Activated CD4-positive, alpha-beta T cell treated with anti-CD3 and anti-CD28 coated beads for 4 hours (primary cell): ENCODE results near the gene FBLN5.

Experiments
- DNase-seq, 2 donors: peaks; one replicate each; pipeline ENCODE4 v3.0.0-alpha.2; 2020

FBLN5 gene

DNA sequence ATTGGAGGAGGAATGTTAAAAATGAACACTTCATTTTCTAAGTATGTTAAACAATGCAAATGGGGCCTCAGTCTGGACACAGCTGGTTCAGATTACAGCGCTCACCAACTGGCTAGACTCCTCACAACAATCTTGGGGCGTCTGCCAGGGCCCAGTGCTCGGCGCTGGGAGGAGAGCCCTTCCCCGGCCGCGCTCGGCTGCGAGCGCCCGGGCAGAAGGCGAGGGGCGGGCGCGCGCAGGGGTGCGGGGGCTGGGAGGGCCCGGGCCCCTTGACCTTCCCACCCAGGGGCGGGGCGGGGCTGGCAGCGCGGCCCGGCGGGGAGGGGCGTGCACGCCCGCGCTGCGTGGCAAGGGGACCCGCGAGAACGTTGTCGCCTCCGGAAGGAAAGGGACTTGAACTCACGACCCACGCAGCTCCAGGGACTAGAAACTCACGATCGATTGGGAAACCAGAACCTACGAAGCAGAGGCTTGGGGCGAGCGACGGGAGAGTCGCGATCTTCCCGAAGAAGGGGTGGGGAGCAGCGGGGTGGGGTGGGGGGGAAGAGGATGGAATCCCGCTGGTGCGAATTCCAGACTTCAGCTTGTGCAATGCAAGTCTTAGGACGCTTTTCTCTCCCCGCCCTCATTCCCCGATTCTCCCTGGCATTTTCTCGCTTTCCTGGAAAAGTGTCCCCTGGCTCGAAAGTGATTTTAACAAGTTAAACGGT, at the start of gene FBLN5:
Gene FBLN5, minus strand, starts transcription at position 220 of the 710 bp plus-strand sequence. CDS start 465 bp downstream, outside the sequence.
- DNase-seq, result peak; percentile 18 to 24

- no peak for DNase-seq
These were observed 49.5 kb upstream of the FBLN5 start for GRCh38 chr14:91996948-91997371.

DNA sequence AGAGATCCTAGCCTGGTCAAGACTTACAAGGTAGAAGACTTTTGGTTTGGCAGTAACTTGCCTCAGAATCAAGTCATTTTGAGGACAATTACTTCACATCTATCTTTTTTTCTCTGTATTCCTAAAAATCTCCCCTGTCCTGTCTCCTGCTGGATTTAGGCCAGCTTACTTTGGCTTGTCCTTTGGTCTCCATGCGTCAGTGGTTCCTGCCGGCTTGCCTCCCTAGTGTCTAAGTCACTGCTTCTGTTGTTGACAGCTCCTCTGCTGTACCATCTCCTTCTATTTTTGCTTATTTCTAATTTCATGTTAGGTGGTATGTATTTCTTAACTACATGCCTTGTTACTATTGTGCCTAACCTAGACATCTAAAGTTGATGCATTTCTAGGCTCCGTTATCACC, 39.7 kb upstream of the FBLN5 start:
- DNase-seq, result no peak

DNA sequence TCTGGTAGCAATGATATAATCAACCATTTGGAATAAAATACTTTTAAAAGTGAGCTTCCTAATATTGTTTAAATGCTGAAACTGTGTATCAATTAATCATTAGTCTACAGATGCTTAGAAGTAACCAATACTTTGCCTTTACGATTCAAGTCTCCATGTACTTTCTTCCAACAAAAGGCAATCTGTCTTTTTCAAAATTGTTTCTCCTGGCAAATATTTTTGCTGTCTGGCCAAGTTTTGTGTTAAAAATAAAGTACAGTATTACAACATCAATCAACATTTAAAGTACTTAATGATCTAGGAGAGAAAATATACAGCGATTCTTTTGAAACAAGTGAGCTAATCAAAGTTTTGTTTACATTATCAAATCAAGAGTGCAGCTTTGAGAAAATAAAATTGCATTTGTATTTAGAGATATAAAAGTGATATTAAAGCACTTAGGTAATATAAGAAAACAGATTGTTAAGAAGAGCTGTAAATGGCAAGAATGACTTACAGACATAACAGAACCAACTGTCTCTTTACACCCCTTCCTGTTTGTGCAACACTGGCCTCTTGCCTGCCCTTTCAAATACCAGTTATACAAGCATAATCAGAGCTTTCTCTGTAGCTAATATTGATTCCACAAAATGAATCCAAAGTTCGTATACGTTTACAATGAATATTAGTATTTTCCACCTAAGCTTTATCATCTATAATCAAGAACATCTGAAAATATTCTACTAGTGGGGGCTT, 38.2 kb upstream of the FBLN5 start:
- DNase-seq, result no peak

GRCh38 chr14:91985008-91985407, 37.5 kb upstream of the FBLN5 start:
- no peak for DNase-seq

DNA sequence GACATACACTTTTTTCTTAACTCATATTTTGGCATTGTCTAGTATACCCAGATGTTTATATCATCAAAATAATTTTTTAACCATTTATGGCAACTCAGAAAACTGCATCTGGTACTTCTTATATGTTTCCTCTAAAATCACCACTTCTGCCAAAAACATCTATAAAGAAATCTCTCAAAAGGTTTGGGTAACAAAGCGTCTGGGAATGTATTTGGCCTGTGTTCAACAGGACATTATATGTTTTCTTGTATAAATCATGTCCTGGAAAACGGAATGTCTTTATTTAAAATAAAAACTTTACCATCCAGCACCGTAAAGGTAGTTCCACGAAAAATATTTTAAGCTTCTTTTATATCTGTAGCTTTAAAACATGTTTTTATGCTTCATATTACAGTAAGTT, 36.1 kb upstream of the FBLN5 start:
- DNase-seq, result no peak

DNA sequence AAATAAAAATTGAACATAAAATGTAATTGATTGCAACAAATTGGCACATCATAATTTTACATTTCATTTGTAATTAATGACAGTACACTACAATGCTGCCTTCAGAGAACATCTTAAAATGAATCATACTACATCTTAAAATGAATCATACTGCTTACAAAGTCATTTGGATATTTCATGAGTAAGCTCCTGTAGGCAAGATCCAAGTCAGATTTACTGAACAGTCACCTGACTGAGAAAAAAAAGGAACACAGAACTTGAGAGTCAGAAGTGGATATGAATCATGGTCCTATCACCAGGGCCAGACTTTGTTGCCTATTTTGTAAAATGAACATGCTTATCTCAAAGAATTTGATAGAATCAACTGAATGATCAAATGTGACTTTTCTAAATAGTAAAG, 32.7 kb upstream of the FBLN5 start:
- DNase-seq, result no peak

- DNase-seq, result no peak
These were observed 30.4 kb upstream of the FBLN5 start for GRCh38 chr14:91977884-91978283.

DNA sequence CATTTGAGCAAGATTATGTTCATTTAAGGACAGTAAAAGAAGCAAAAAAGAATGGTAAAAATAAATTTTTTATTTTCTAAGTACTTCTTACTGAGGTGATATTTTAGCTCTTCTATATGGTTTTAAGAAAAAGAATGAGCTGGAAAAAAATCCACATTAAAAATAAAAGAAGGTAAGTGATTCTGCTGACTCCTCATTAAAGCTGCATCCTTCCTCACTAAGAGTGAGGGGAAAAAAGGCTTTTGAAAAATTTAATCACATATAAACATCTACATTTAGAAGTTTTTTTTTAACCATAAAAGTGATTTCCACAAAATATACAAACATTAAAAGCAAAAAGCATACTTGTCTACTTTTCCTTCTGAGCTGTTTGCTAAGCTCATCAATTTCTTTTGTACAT, 28.3 kb upstream of the FBLN5 start:
- no peak for DNase-seq

- DNase-seq, result no peak
These were observed 23.8 kb upstream of the FBLN5 start for GRCh38 chr14:91971188-91971778.

DNA sequence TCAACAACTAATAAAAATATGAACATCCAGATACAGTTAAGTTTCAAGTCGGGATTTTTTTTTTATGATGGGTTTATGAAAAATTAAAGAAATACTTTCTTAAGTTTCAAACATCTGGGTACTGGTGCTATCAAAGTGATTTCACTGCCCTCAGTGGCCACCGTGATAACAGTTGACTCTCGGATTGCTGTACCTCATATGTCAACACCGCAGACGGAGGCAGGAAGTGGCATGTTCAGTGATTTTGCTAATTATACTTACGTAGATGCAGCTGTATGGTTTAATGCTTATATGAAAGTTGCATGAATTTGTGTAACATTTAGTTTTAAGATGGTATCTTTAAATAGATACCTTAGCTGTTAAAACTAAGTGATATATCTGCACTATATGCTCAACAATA, 20.8 kb upstream of the FBLN5 start:
- peak in 1 of 2 donors; percentile 9 for DNase-seq

- no peak for DNase-seq
These were observed 17.2 kb upstream of the FBLN5 start for GRCh38 chr14:91964724-91965123.

- no peak for DNase-seq
These were observed 16.5 kb upstream of the FBLN5 start for GRCh38 chr14:91964011-91964410.

GRCh38 chr14:91963465-91963864, 16.0 kb upstream of the FBLN5 start:
- DNase-seq, result no peak

DNA sequence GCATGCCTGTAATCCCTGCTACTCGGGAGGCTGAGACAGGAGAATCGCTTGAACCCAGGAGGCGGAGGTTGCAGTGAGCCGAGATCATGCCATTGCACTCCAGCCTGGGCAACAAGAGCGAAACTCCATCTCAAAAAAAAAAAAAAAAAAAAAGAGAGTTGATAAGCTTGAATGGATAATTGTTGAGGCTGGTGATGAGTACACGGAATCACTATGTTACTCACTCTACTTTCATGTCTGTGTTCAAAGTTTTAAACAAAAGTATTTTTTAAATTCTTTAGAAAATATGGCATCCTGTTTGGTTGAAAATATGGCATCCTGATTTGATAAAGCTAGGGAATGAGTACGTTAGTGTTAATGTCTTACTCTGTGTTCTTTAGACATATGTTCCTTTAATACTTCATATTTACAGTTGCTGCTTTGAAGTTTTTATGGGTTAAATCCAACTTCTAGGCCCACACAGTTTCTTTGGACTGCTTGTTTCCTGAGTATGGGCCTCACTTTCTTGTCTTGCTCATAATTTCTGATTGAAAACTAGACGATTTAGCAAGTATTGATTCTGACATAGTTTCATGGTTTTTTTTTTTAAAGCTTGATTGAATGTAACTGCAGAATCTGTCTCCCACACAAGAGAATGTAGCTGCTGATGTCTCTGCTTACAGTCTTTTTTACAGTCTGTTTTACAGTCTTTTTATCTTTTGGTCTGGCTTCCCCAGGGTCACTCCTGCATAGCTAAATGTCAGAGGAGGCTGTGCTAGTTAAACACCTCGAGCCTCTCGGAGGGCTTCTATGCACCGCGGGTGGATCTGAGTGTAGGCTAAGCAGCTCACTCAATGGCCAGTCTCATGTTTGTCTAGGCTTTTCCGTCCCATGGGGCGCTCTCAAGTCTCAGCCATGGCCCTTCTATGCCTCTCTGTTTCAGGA, 14.1 kb upstream of the FBLN5 start:
- DNase-seq, result no peak

GRCh38 chr14:91957876-91958313, 10.4 kb upstream of the FBLN5 start:
- DNase-seq, result no peak

DNA sequence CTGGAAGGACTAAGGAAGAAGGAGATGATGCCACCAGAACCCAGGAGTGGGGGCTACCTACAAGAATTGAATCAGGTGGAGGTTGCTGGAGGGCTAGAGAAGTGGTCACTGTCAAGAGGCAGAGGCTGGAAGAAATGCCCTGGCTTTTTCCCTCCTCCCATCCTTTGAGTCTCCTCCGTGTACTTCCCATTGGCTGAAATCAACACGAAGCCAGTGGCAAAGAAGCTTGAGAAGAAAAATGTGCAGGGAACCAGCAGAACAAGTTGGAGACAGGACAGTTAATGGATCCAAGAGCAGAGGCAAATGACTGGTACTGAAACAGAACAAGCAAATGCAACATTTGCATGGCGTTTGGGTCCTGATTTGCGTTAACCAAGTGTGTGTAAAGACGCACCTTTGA, 9.1 kb upstream of the FBLN5 start:
- no peak for DNase-seq

GRCh38 chr14:91955168-91955567, 7.7 kb upstream of the FBLN5 start:
- DNase-seq, result no peak

- no peak for DNase-seq
These were observed 5.9 kb upstream of the FBLN5 start for GRCh38 chr14:91953170-91953985.

GRCh38 chr14:91946622-91947474, 646 bp downstream of the FBLN5 start:
- no peak for DNase-seq
